ENCODE measurements around the gene ULK4.

DNA sequence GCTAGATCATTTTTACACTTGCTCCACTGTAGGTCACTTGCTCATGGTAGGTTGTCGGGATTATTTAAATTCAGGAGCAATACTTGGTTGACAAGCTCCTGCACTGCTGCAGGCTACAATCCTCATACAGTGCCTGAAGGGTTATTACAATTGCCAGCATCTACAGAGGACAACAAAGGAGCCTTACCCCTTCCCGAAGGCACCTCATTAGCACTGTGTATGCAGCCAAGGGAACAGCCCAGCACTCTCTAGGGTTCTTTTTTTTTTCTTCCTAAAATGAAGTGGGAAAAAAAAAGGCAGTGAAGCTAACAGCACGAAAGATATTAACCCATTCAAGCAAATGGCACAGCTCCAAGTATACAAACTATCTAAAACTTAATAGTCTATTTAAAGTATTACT lies 142.7 kb downstream of the ULK4 start:
- TF ChIP-seq, protein P1, sequence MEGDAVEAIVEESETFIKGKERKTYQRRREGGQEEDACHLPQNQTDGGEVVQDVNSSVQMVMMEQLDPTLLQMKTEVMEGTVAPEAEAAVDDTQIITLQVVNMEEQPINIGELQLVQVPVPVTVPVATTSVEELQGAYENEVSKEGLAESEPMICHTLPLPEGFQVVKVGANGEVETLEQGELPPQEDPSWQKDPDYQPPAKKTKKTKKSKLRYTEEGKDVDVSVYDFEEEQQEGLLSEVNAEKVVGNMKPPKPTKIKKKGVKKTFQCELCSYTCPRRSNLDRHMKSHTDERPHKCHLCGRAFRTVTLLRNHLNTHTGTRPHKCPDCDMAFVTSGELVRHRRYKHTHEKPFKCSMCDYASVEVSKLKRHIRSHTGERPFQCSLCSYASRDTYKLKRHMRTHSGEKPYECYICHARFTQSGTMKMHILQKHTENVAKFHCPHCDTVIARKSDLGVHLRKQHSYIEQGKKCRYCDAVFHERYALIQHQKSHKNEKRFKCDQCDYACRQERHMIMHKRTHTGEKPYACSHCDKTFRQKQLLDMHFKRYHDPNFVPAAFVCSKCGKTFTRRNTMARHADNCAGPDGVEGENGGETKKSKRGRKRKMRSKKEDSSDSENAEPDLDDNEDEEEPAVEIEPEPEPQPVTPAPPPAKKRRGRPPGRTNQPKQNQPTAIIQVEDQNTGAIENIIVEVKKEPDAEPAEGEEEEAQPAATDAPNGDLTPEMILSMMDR (IDR thresholded peaks at IDR 0.05; ENCODE audit: low read depth, low read length) = no peak
- TF ChIP-seq, protein P2, sequence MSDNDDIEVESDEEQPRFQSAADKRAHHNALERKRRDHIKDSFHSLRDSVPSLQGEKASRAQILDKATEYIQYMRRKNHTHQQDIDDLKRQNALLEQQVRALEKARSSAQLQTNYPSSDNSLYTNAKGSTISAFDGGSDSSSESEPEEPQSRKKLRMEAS (IDR thresholded peaks at IDR 0.05; ENCODE audit: low read depth, low read length) = no peak

Data from NB4 (cell line).